ENCODE data around the gene GRHL3. TPM values are rescaled to one million over a fixed set of nuclear protein-coding genes. Genes with fewer than 3 reads are reported as not detected.

GRHL3 gene
- total and polyA plus RNA-seq, 2 experiments from 2014 or later, result not detected

GRCh38 chr1:24348196-24348595, 29.0 kb downstream of the GRHL3 start:
- Histone ChIP-seq H3K4me1 (ENCODE audit: insufficient read depth) (peaks cover 17% of the 10 kb centered on the region), H3K9ac (no peak overlapping the region), H3K9me3 (ENCODE audit: low read depth) (no peaks in the 10 kb centered on the region), H4K20me1 (ENCODE audit: insufficient read depth) (no peaks in the 10 kb centered on the region), H3K27me3 (replicated peaks; ENCODE audit: insufficient read depth) (no peaks in the 10 kb centered on the region), H3K9me2 (ENCODE audit: insufficient read depth) (no peaks in the 10 kb centered on the region), H3K36me3 (ENCODE audit: low read depth) (no peaks in the 10 kb centered on the region), H3K79me2 (ENCODE audit: insufficient read depth) (no peaks in the 10 kb centered on the region), H2AFZ (no peak overlapping the region), H3K27ac (no peak overlapping the region), H3K4me3 (no peak overlapping the region), H3F3A (ENCODE audit: insufficient read depth) (no peaks in the 10 kb centered on the region), H3K4me2 (ENCODE audit: unreplicated experiment) (no peak overlapping the region)
- TF ChIP-seq EZH2phosphoT487 (IDR thresholded peaks at IDR 0.05; ENCODE audit: insufficient read depth, low read depth) (no peak), EZH2 (IDR thresholded peaks at IDR 0.05; ENCODE audit: insufficient read depth, poor library complexity, severe bottlenecking) (no peak)
- in situ Hi-C loops (cut with MboI), result no loop called here
- WGBS, 2 experiments (ENCODE audit: low coverage in 1 of 2, low lambda C conversion rate in 2 of 2, missing lambda C conversion rate in 2 of 2), result 94 to 96% methylated on average over 10 of the region's 10 CpGs
- no peak for DNase-seq

DNA sequence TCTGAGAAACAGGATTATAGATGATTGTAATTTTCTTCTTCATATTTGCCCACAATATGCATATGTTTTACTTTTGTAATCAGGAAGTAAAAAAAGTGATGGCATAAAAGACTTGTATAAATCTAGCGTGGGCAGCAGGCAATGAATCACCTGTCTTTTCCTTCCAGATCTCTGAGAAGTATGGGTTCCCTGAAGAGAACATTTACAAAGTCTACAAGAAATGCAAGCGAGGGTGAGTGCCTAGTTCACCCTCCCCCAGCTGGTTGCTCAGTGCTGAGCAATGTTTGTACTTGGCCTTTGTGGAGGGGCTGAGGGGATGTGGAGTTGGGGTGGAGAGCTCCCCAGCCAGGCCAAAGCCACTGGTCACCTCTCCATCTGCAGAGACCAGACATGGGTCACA, 30.7 kb downstream of the GRHL3 start:
- H2AFZ ChIP-seq, result no peak overlapping the region
- no peaks in the 10 kb centered on the region for H4K20me1 ChIP-seq (ENCODE audit: insufficient read depth)
- no peak overlapping the region for H3K9ac ChIP-seq
- H3K79me2 ChIP-seq (ENCODE audit: insufficient read depth), result no peaks in the 10 kb centered on the region
- no peaks in the 10 kb centered on the region for H3K9me2 ChIP-seq (ENCODE audit: insufficient read depth)
- H3K4me2 ChIP-seq (ENCODE audit: unreplicated experiment), result no peak overlapping the region
- H3K4me1 ChIP-seq (ENCODE audit: insufficient read depth), result peaks cover 17% of the 10 kb centered on the region
- TF ChIP-seq EZH2phosphoT487 (IDR thresholded peaks at IDR 0.05; ENCODE audit: insufficient read depth, low read depth), result no peak
- no peak for TF ChIP-seq EZH2 (IDR thresholded peaks at IDR 0.05; ENCODE audit: insufficient read depth, poor library complexity, severe bottlenecking)
- no peaks in the 10 kb centered on the region for H3K27me3 ChIP-seq (replicated peaks; ENCODE audit: insufficient read depth)
- no peaks in the 10 kb centered on the region for H3F3A ChIP-seq (ENCODE audit: insufficient read depth)
- no peak overlapping the region for H3K27ac ChIP-seq
- DNase-seq, result peak; percentile 57
- 47 to 52% methylated on average over 2 of the region's 2 CpGs for WGBS, 2 experiments (ENCODE audit: low coverage in 1 of 2, low lambda C conversion rate in 2 of 2, missing lambda C conversion rate in 2 of 2)
- in situ Hi-C loops (cut with MboI), result no loop called here
- no peak overlapping the region for H3K4me3 ChIP-seq
- H3K9me3 ChIP-seq (ENCODE audit: low read depth), result no peaks in the 10 kb centered on the region
- no peaks in the 10 kb centered on the region for H3K36me3 ChIP-seq (ENCODE audit: low read depth)

DNA sequence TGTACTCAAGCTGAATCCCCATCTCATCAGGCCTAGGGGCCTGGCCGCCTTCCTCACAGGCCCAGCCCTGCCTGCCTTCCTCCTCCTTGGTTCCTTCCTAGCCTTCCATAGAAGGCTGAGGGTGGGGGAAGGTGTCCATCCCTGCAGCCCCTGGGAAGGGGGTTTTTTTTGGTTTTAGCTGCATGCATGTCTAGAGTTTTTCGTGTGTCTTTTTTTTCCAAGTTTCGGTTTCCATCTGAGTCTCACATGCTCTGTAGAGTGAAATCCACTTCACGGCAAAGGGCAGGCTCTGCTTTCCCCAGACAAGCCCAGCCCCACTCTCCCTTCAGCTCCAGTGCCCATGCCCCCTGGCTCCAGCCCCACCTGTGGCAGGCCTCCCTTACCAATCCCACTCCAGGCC, 32.1 kb downstream of the GRHL3 start:
- no peak overlapping the region for H2AFZ ChIP-seq
- H3F3A ChIP-seq (ENCODE audit: insufficient read depth), result no peaks in the 10 kb centered on the region
- no peaks in the 10 kb centered on the region for H3K27me3 ChIP-seq (replicated peaks; ENCODE audit: insufficient read depth)
- no peaks in the 10 kb centered on the region for H3K9me2 ChIP-seq (ENCODE audit: insufficient read depth)
- no peak overlapping the region for H3K4me3 ChIP-seq
- H4K20me1 ChIP-seq (ENCODE audit: insufficient read depth), result no peaks in the 10 kb centered on the region
- peaks cover 17% of the 10 kb centered on the region for H3K4me1 ChIP-seq (ENCODE audit: insufficient read depth)
- H3K9ac ChIP-seq, result no peak overlapping the region
- no peak for TF ChIP-seq EZH2phosphoT487 (IDR thresholded peaks at IDR 0.05; ENCODE audit: insufficient read depth, low read depth)
- no peak for TF ChIP-seq EZH2 (IDR thresholded peaks at IDR 0.05; ENCODE audit: insufficient read depth, poor library complexity, severe bottlenecking)
- no peaks in the 10 kb centered on the region for H3K79me2 ChIP-seq (ENCODE audit: insufficient read depth)
- H3K36me3 ChIP-seq (ENCODE audit: low read depth), result no peaks in the 10 kb centered on the region
- no peak for DNase-seq
- no peak overlapping the region for H3K4me2 ChIP-seq (ENCODE audit: unreplicated experiment)
- in situ Hi-C loops (cut with MboI), result no loop called here
- WGBS, 2 experiments (ENCODE audit: low coverage in 1 of 2, low lambda C conversion rate in 2 of 2, missing lambda C conversion rate in 2 of 2), result 96 to 98% methylated on average over 4 of the region's 4 CpGs
- no peaks in the 10 kb centered on the region for H3K9me3 ChIP-seq (ENCODE audit: low read depth)
- no peak overlapping the region for H3K27ac ChIP-seq

DNA sequence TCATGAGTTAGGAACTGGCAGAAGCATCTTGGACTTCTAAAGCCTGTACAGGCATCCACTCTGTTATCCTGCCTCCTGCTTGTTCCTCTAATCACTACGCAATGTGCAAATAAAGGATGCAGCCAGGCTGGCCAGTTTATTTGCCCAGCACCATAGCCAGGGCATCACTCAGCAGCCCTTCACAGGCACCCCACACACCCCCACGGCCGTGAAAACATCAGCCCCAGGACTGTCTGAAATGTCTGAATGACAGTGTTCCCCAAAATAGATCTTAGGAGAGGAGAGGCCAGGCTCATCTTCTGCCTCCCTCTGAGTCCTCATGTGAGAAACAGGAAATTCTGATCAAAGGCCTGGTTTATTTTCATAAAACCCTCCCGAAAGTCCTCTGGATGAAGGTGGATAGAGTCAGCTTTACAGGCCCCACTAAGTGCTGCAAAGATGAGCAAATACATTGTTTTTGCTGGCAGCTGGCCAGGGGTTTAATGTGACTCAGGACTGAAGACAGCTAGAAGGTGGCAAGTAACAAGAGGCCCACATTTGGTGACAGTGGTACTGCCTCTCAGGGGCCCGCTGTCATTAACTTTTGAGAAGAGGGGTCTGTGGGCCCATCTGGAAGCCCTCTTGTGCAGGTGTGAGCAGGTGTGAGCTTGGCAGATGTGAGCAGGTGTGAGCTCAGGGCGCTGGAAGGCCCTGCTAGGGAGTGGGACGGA, 32.9 kb downstream of the GRHL3 start:
- Histone ChIP-seq H2AFZ (no peak overlapping the region), H3K9me3 (ENCODE audit: low read depth) (no peaks in the 10 kb centered on the region), H3K4me1 (ENCODE audit: insufficient read depth) (peaks cover 17% of the 10 kb centered on the region), H3F3A (ENCODE audit: insufficient read depth) (no peaks in the 10 kb centered on the region), H3K36me3 (ENCODE audit: low read depth) (no peaks in the 10 kb centered on the region), H3K4me2 (ENCODE audit: unreplicated experiment) (no peak overlapping the region), H3K9ac (no peak overlapping the region), H3K27ac (no peak overlapping the region), H4K20me1 (ENCODE audit: insufficient read depth) (no peaks in the 10 kb centered on the region), H3K27me3 (replicated peaks; ENCODE audit: insufficient read depth) (no peaks in the 10 kb centered on the region), H3K9me2 (ENCODE audit: insufficient read depth) (no peaks in the 10 kb centered on the region), H3K4me3 (no peak overlapping the region), H3K79me2 (ENCODE audit: insufficient read depth) (no peaks in the 10 kb centered on the region)
- in situ Hi-C loops (cut with MboI), result no loop called here
- peak; percentile 72 for DNase-seq
- TF ChIP-seq EZH2phosphoT487 (IDR thresholded peaks at IDR 0.05; ENCODE audit: insufficient read depth, low read depth), result no peak
- no peak for TF ChIP-seq EZH2 (IDR thresholded peaks at IDR 0.05; ENCODE audit: insufficient read depth, poor library complexity, severe bottlenecking)
- WGBS, 2 experiments (ENCODE audit: low coverage in 1 of 2, low lambda C conversion rate in 2 of 2, missing lambda C conversion rate in 2 of 2), result 53 to 60% methylated on average over 7 of the region's 7 CpGs
